ENCODE results near the gene CASTOR2.
"Not testable (repeated sequence)": the region's sequence is repeated elsewhere in the genome, so short reads cannot be mapped to it uniquely, and the experiment has no call there.

Gene CASTOR2

GRCh38 chr7:74964511-74965119 lies at the start of gene CASTOR2:
Gene CASTOR2 (plus strand): TSS chr7:74964705. CDS start chr7:74964986, 281 bp downstream.
- H3K9ac ChIP-seq (ENCODE audit: low read length); H3K4me3 ChIP-seq (ENCODE audit: low read length); H3K4me1 ChIP-seq (ENCODE audit: control insufficient read depth, low read depth, low read length); H3K36me3 ChIP-seq (ENCODE audit: control insufficient read depth, low read depth, low read length); H3K27ac ChIP-seq (ENCODE audit: low read length); H3K27me3 ChIP-seq (ENCODE audit: control insufficient read depth, insufficient read depth, low read length); H3K9me3 ChIP-seq (ENCODE audit: control insufficient read depth, low read depth, low read length): not testable (repeated sequence)

- H3K9me3 ChIP-seq (ENCODE audit: control insufficient read depth, low read depth, low read length); H3K27ac ChIP-seq (ENCODE audit: low read length); H3K4me3 ChIP-seq (ENCODE audit: low read length); H3K4me1 ChIP-seq (ENCODE audit: control insufficient read depth, low read depth, low read length); H3K27me3 ChIP-seq (ENCODE audit: control insufficient read depth, insufficient read depth, low read length); H3K9ac ChIP-seq (ENCODE audit: low read length); H3K36me3 ChIP-seq (ENCODE audit: control insufficient read depth, low read depth, low read length): not testable (repeated sequence)
Measured at GRCh38 chr7:74922321-74922890, 42.1 kb upstream of the CASTOR2 start.

- not testable (repeated sequence) for H3K9me3 ChIP-seq (ENCODE audit: control insufficient read depth, low read depth, low read length); H3K36me3 ChIP-seq (ENCODE audit: control insufficient read depth, low read depth, low read length); H3K4me3 ChIP-seq (ENCODE audit: low read length)
Measured at GRCh38 chr7:74923644-74924043, 40.9 kb upstream of the CASTOR2 start.

GRCh38 chr7:74926968-74927367 lies 37.5 kb upstream of the CASTOR2 start:
- H3K4me3 ChIP-seq (ENCODE audit: low read length); H3K4me1 ChIP-seq (ENCODE audit: control insufficient read depth, low read depth, low read length); H3K36me3 ChIP-seq (ENCODE audit: control insufficient read depth, low read depth, low read length); H3K9me3 ChIP-seq (ENCODE audit: control insufficient read depth, low read depth, low read length); H3K27me3 ChIP-seq (ENCODE audit: control insufficient read depth, insufficient read depth, low read length); H3K9ac ChIP-seq (ENCODE audit: low read length); H3K27ac ChIP-seq (ENCODE audit: low read length): not testable (repeated sequence)

More at GRCh38 chr7:74923644-74924043, 40.9 kb upstream of the CASTOR2 start:
- H3K27me3 ChIP-seq (ENCODE audit: control insufficient read depth, insufficient read depth, low read length); H3K27ac ChIP-seq (ENCODE audit: low read length); H3K9ac ChIP-seq (ENCODE audit: low read length); H3K4me1 ChIP-seq (ENCODE audit: control insufficient read depth, low read depth, low read length): not testable (repeated sequence)

GRCh38 chr7:74931563-74932328 lies 32.8 kb upstream of the CASTOR2 start:
- H3K4me1 ChIP-seq (ENCODE audit: control insufficient read depth, low read depth, low read length); H3K27me3 ChIP-seq (ENCODE audit: control insufficient read depth, insufficient read depth, low read length); H3K9me3 ChIP-seq (ENCODE audit: control insufficient read depth, low read depth, low read length); H3K4me3 ChIP-seq (ENCODE audit: low read length); H3K9ac ChIP-seq (ENCODE audit: low read length); H3K27ac ChIP-seq (ENCODE audit: low read length); H3K36me3 ChIP-seq (ENCODE audit: control insufficient read depth, low read depth, low read length): not testable (repeated sequence)

- H3K4me3 ChIP-seq (ENCODE audit: low read length); H3K9ac ChIP-seq (ENCODE audit: low read length); H3K27ac ChIP-seq (ENCODE audit: low read length); H3K36me3 ChIP-seq (ENCODE audit: control insufficient read depth, low read depth, low read length); H3K9me3 ChIP-seq (ENCODE audit: control insufficient read depth, low read depth, low read length); H3K4me1 ChIP-seq (ENCODE audit: control insufficient read depth, low read depth, low read length); H3K27me3 ChIP-seq (ENCODE audit: control insufficient read depth, insufficient read depth, low read length): not testable (repeated sequence)
Measured at GRCh38 chr7:74939429-74939828, 25.1 kb upstream of the CASTOR2 start.

- H3K27me3 ChIP-seq (ENCODE audit: control insufficient read depth, insufficient read depth, low read length); H3K9me3 ChIP-seq (ENCODE audit: control insufficient read depth, low read depth, low read length); H3K4me1 ChIP-seq (ENCODE audit: control insufficient read depth, low read depth, low read length); H3K4me3 ChIP-seq (ENCODE audit: low read length); H3K27ac ChIP-seq (ENCODE audit: low read length); H3K36me3 ChIP-seq (ENCODE audit: control insufficient read depth, low read depth, low read length); H3K9ac ChIP-seq (ENCODE audit: low read length): not testable (repeated sequence)
Measured at GRCh38 chr7:74941302-74942069, 23.0 kb upstream of the CASTOR2 start.

- not testable (repeated sequence) for H3K27ac ChIP-seq (ENCODE audit: low read length); H3K4me3 ChIP-seq (ENCODE audit: low read length); H3K9ac ChIP-seq (ENCODE audit: low read length); H3K9me3 ChIP-seq (ENCODE audit: control insufficient read depth, low read depth, low read length); H3K36me3 ChIP-seq (ENCODE audit: control insufficient read depth, low read depth, low read length); H3K4me1 ChIP-seq (ENCODE audit: control insufficient read depth, low read depth, low read length); H3K27me3 ChIP-seq (ENCODE audit: control insufficient read depth, insufficient read depth, low read length)
Measured at GRCh38 chr7:74943923-74944322, 20.6 kb upstream of the CASTOR2 start.

GRCh38 chr7:74947741-74948140 lies 16.8 kb upstream of the CASTOR2 start:
- not testable (repeated sequence) for H3K27ac ChIP-seq (ENCODE audit: low read length); H3K4me1 ChIP-seq (ENCODE audit: control insufficient read depth, low read depth, low read length); H3K27me3 ChIP-seq (ENCODE audit: control insufficient read depth, insufficient read depth, low read length); H3K4me3 ChIP-seq (ENCODE audit: low read length); H3K9me3 ChIP-seq (ENCODE audit: control insufficient read depth, low read depth, low read length); H3K9ac ChIP-seq (ENCODE audit: low read length); H3K36me3 ChIP-seq (ENCODE audit: control insufficient read depth, low read depth, low read length)

GRCh38 chr7:74953774-74954173 lies 10.7 kb upstream of the CASTOR2 start:
- H3K4me3 ChIP-seq (ENCODE audit: low read length); H3K9ac ChIP-seq (ENCODE audit: low read length); H3K9me3 ChIP-seq (ENCODE audit: control insufficient read depth, low read depth, low read length); H3K36me3 ChIP-seq (ENCODE audit: control insufficient read depth, low read depth, low read length); H3K4me1 ChIP-seq (ENCODE audit: control insufficient read depth, low read depth, low read length); H3K27me3 ChIP-seq (ENCODE audit: control insufficient read depth, insufficient read depth, low read length); H3K27ac ChIP-seq (ENCODE audit: low read length): not testable (repeated sequence)

- not testable (repeated sequence) for H3K27ac ChIP-seq (ENCODE audit: low read length); H3K27me3 ChIP-seq (ENCODE audit: control insufficient read depth, insufficient read depth, low read length); H3K9ac ChIP-seq (ENCODE audit: low read length); H3K36me3 ChIP-seq (ENCODE audit: control insufficient read depth, low read depth, low read length); H3K4me1 ChIP-seq (ENCODE audit: control insufficient read depth, low read depth, low read length); H3K9me3 ChIP-seq (ENCODE audit: control insufficient read depth, low read depth, low read length); H3K4me3 ChIP-seq (ENCODE audit: low read length)
Measured at GRCh38 chr7:74958328-74958727, 6.2 kb upstream of the CASTOR2 start.
